ENCODE results near the gene RCVRN. TPM values are rescaled to one million over a fixed set of nuclear protein-coding genes. Genes with fewer than 3 reads are reported as not detected.

Gene RCVRN
- total and polyA plus RNA-seq, 2 of the 4 experiments (the other 2 are of a cell fraction) = not detected

DNA sequence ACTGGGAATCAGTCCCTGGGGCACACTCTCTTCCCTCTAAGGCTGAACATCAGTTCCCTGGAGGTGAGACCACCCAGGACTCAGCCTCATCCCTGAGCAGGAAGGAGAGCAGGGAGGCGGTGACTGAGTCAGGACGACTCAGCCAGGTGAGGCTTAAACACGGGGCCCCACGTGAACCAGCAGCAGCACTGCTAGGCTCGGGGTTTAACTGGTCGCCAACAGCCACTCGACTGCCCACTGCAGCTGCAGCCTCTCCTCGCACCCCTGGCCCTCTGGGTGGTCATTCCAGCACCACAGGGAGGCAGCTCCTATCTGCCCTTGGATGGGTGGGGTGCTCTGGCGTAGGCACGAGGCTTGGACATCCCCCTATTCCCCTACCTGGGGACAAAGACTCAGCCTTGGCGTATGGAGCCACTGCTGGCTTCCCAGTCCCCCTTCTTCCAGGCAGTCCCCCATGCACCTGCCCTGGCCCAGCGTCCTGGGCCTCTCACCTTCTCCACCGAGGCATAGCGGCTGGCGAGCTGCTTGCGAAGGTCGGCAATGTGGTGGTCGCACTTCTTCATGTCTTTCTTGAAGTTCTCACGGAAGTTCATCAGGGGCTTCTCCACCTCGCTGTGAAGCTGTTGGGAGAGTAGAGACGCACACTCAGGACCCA, 21.2 kb upstream of the RCVRN start:
- POLR2A ChIA-PET (ENCODE audit: unreplicated experiment) = no interaction called here
- Histone ChIP-seq H2AK9ac (replicated peaks; ENCODE audit: low read depth, low read length, poor library complexity) (no peak overlapping the region), H4K8ac (ENCODE audit: low read depth in 2 of 2, low read length in 2 of 2) (no peak overlapping the region), H3K9ac (ENCODE audit: low read depth, low read length) (no peak overlapping the region), H4K20me1 (ENCODE audit: insufficient read depth, low read length) (no peaks in the 10 kb centered on the region), H2BK120ac (ENCODE audit: low read depth, low read length) (no peak overlapping the region), H3K27ac (ENCODE audit: insufficient read depth, low read length) (no peak overlapping the region), H3K9me1 (ENCODE audit: insufficient read depth, low read length) (0 out of 2 replicates have a peak, but pooled peaks cover 2% of the 10 kb centered on the region), H3K4ac (ENCODE audit: low read depth, low read length) (no peak overlapping the region), H3K4me3 (ENCODE audit: insufficient read depth, low read depth, low read length) (no peak overlapping the region), H3K36me3 (ENCODE audit: control insufficient read depth, insufficient read depth, low read length) (peaks cover 3% of the 10 kb centered on the region; the same call in 1 of the 2 replicates), H3K23ac (ENCODE audit: low read depth, low read length) (no peak overlapping the region), H3K27me3 (ENCODE audit: control insufficient read depth, insufficient read depth, low read length) (no peaks in the 10 kb centered on the region), H3K18ac (ENCODE audit: low read depth, low read length) (no peak overlapping the region), H2BK15ac (ENCODE audit: low read depth, low read length) (no peak overlapping the region), H4K91ac (ENCODE audit: insufficient read depth, low read depth, low read length) (no peak overlapping the region), H2AK5ac (ENCODE audit: low read depth, low read length) (no peak overlapping the region; the same call in 1 of the 2 replicates), H2BK5ac (ENCODE audit: low read depth, low read length, poor library complexity, severe bottlenecking) (no peak overlapping the region), H2BK20ac (ENCODE audit: low read depth, low read length) (no peak overlapping the region), H3K56ac (ENCODE audit: extremely low read depth, insufficient read depth, low read length) (no peak overlapping the region), H4K5ac (ENCODE audit: low read depth, low read length) (no peak overlapping the region), H3K14ac (replicated peaks; ENCODE audit: low read depth, low read length) (no peak overlapping the region), H3K4me2 (ENCODE audit: low read depth, low read length) (no peak overlapping the region), H3K9me3 (ENCODE audit: control insufficient read depth, insufficient read depth, low read length) (no peaks in the 10 kb centered on the region), H2AFZ (replicated peaks; ENCODE audit: low read length, poor library complexity) (no peak overlapping the region), H3K79me1 (ENCODE audit: low read depth in 1 of 2, low read length in 2 of 2) (no peaks in the 10 kb centered on the region), H3K4me1 (ENCODE audit: control insufficient read depth, insufficient read depth, low read length) (peaks cover 6% of the 10 kb centered on the region; the same call in 1 of the 2 replicates)
- no peak for DNase-seq
- 92% methylated on average over 4 of the region's 21 CpGs; no CpG with 5 or more reads in 1 of the 2 experiments for WGBS, 2 experiments (ENCODE audit: extremely low coverage in 2 of 2, insufficient read length in 1 of 2)
- TF ChIP-seq BHLHE40 (IDR thresholded peaks at IDR 0.05; ENCODE audit: low read depth, low read length) = no peak
- TF ChIP-seq RCOR1 (IDR thresholded peaks at IDR 0.05; ENCODE audit: insufficient replicate concordance, low read length) = no peak
- TF ChIP-seq, protein P1, sequence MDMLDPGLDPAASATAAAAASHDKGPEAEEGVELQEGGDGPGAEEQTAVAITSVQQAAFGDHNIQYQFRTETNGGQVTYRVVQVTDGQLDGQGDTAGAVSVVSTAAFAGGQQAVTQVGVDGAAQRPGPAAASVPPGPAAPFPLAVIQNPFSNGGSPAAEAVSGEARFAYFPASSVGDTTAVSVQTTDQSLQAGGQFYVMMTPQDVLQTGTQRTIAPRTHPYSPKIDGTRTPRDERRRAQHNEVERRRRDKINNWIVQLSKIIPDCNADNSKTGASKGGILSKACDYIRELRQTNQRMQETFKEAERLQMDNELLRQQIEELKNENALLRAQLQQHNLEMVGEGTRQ (IDR thresholded peaks at IDR 0.05; ENCODE audit: low read depth, low read length) = no peak
- TF ChIP-seq RFX5 (IDR thresholded peaks at IDR 0.05; ENCODE audit: low read depth, low read length) = no peak
- TF ChIP-seq RAD21 (IDR thresholded peaks at IDR 0.05; ENCODE audit: low read length) = no peak
- TF ChIP-seq CTCF (conservative IDR thresholded peaks at IDR 0.05; ENCODE audit: low read depth, low read length) = no peak
- no peak for TF ChIP-seq MXI1 (IDR thresholded peaks at IDR 0.05; ENCODE audit: borderline replicate concordance, low read depth, low read length)
- no peak for TF ChIP-seq NFE2L2 (IDR thresholded peaks at IDR 0.05; ENCODE audit: low read depth, low read length)
- no peak for TF ChIP-seq CEBPB (IDR thresholded peaks at IDR 0.05; ENCODE audit: low read depth, low read length)
- in situ Hi-C loops (cut with MboI; ENCODE audit: low sequenced_read_pairs) = no loop called here
- CTCF ChIA-PET = no interaction called here
- no peak for ATAC-seq (ENCODE audit: low read depth)
- BruUV-seq (replicated peaks) = no TSS peak
- intact Hi-C loops (cut with micrococcal nuclease) = no loop called here
- dilution Hi-C loops (cut with HindIII; ENCODE audit: low sequenced_read_pairs, unreplicated experiment) = no loop called here

Measured in IMR-90 (cell line).